IMR-90 (cell line): ENCODE data around the gene GAREM2. TPM values are rescaled to one million over a fixed set of nuclear protein-coding genes. Genes with fewer than 3 reads are reported as not detected.

ENCODE experiments used
- ATAC-seq: fragments of 200-7000 bp; cut with Tn5 transposase; 2 replicates; pipeline ENCODE4 v1.9.1; 2020; ENCODE audit warnings: low read depth, mild to moderate bottlenecking, moderate library complexity
- BruUV-seq: library from RNA; stranded (reverse); fragments of 400-500 nt; replicated peaks from 2 replicates; lab custom pipeline; 2021; lab: Mats Ljungman, UMichigan
- CTCF ChIA-PET: fragments of 300-600 bp; formaldehyde crosslinking; extraction: SDS; loops from one replicate; lab custom pipeline; 2021; ENCODE audit warnings: antibody characterized with exemption; lab: Yijun Ruan, JAX
- POLR2A ChIA-PET: fragments of 300-600 bp; sonication (Branson Sonifier 250); formaldehyde crosslinking; loops from one replicate; lab custom pipeline; 2022; ENCODE audit warnings: antibody characterized with exemption; ENCODE audit not compliant: unreplicated experiment; lab: Charles Lee
- DNase-seq: peaks from one replicate; pipeline ENCODE4 v3.0.0; 2013
- H2AFZ ChIP-seq: replicated peaks from 2 replicates; pipeline ENCODE3; 2013; ENCODE audit warnings: low read length, mild to moderate bottlenecking; ENCODE audit not compliant: poor library complexity
- H2AK5ac ChIP-seq: 2 replicates; pipeline ENCODE4 v1.6.1; 2013; ENCODE audit warnings: low read depth, low read length, inconsistent platforms
- H2AK9ac ChIP-seq: replicated peaks from 2 replicates; pipeline ENCODE3; 2013; ENCODE audit warnings: mild to moderate bottlenecking, low read depth, low read length, moderate library complexity; ENCODE audit not compliant: poor library complexity
- H2BK120ac ChIP-seq: 2 replicates; pipeline ENCODE4 v1.6.1; 2013; ENCODE audit warnings: low read depth, low read length, inconsistent platforms
- H2BK15ac ChIP-seq: 3 replicates; pipeline ENCODE4 v1.6.1; 2013; ENCODE audit warnings: low read depth, low read length, inconsistent platforms
- H2BK20ac ChIP-seq: 2 replicates; pipeline ENCODE4 v1.6.1; 2013; ENCODE audit warnings: low read depth, mild to moderate bottlenecking, inconsistent platforms, low read length, moderate library complexity
- H2BK5ac ChIP-seq: 2 replicates; pipeline ENCODE4 v1.6.1; 2013; ENCODE audit warnings: mild to moderate bottlenecking, low read depth, low read length, inconsistent platforms; ENCODE audit not compliant: poor library complexity, severe bottlenecking
- H3K14ac ChIP-seq: replicated peaks from 2 replicates; pipeline ENCODE4 v1.6.1; 2013; ENCODE audit warnings: low read depth, low read length, inconsistent platforms
- H3K18ac ChIP-seq: 2 replicates; pipeline ENCODE4 v1.6.1; 2013; ENCODE audit warnings: low read depth, low read length, control low read depth
- H3K23ac ChIP-seq: 2 replicates; pipeline ENCODE4 v1.6.1; 2013; ENCODE audit warnings: low read depth, low read length, inconsistent platforms
- H3K27ac ChIP-seq: 2 replicates; pipeline ENCODE4 v1.5.1; 2013; ENCODE audit warnings: mild to moderate bottlenecking, control low read depth, low read length; ENCODE audit not compliant: insufficient read depth
- H3K27me3 ChIP-seq: 2 replicates; pipeline ENCODE4 v1.6.1; 2013; ENCODE audit warnings: low read length; ENCODE audit not compliant: control insufficient read depth, insufficient read depth
- H3K36me3 ChIP-seq: 2 replicates; pipeline ENCODE4 v1.6.1; 2013; ENCODE audit warnings: low read length, mixed read lengths; ENCODE audit not compliant: control insufficient read depth, insufficient read depth
- H3K4ac ChIP-seq: 2 replicates; pipeline ENCODE4 v1.6.1; 2013; ENCODE audit warnings: low read depth, low read length, inconsistent platforms
- H3K4me1 ChIP-seq: 2 replicates; pipeline ENCODE4 v1.6.1; 2013; ENCODE audit warnings: low read length, mixed read lengths; ENCODE audit not compliant: control insufficient read depth, insufficient read depth
- H3K4me2 ChIP-seq: 2 replicates; pipeline ENCODE4 v1.6.1; 2013; ENCODE audit warnings: low read depth, mild to moderate bottlenecking, control low read depth, low read length, moderate library complexity
- H3K4me3 ChIP-seq: 2 replicates; pipeline ENCODE4 v1.5.1; 2013; ENCODE audit warnings: low read depth, mild to moderate bottlenecking, control low read depth, low read length, moderate library complexity; ENCODE audit not compliant: insufficient read depth
- H3K56ac ChIP-seq: 2 replicates; pipeline ENCODE4 v1.6.1; 2013; ENCODE audit warnings: low read length, inconsistent platforms; ENCODE audit not compliant: insufficient read depth; ENCODE audit errors: extremely low read depth
- H3K79me1 ChIP-seq, 2 experiments: 2 replicates each; pipeline ENCODE4 v1.6.1; 2013; ENCODE audit warnings: low read length in 2 of 2, inconsistent platforms in 1 of 2, low read depth in 1 of 2
- H3K9ac ChIP-seq: 2 replicates; pipeline ENCODE4 v1.6.1; 2013; ENCODE audit warnings: low read depth, low read length, control low read depth
- H3K9me1 ChIP-seq: 2 replicates; pipeline ENCODE4 v1.6.1; 2013; ENCODE audit warnings: low read length, inconsistent platforms; ENCODE audit not compliant: insufficient read depth
- H3K9me3 ChIP-seq: 2 replicates; pipeline ENCODE4 v1.6.1; 2013; ENCODE audit warnings: low read length; ENCODE audit not compliant: control insufficient read depth, insufficient read depth
- H4K20me1 ChIP-seq: 2 replicates; pipeline ENCODE4 v1.6.1; 2013; ENCODE audit warnings: low read length, inconsistent platforms; ENCODE audit not compliant: insufficient read depth
- H4K5ac ChIP-seq: 2 replicates; pipeline ENCODE4 v1.6.1; 2013; ENCODE audit warnings: mild to moderate bottlenecking, low read depth, low read length, control low read depth
- H4K8ac ChIP-seq, 2 experiments: 2 replicates each; pipeline ENCODE4 v1.6.1; 2013; ENCODE audit warnings: low read depth in 2 of 2, low read length in 2 of 2, control low read depth in 1 of 2, inconsistent platforms in 1 of 2
- H4K91ac ChIP-seq: 2 replicates; pipeline ENCODE4 v1.6.1; 2013; ENCODE audit warnings: low read depth, low read length, inconsistent platforms; ENCODE audit not compliant: insufficient read depth
- CTCF ChIP-seq: conservative IDR thresholded peaks from 2 replicates; pipeline ENCODE4 v1.5.1; 2012; ENCODE audit warnings: mild to moderate bottlenecking, low read depth, low read length, improper control_type of control experiment
- ELK1 ChIP-seq: fragments of 150-350 bp; IDR thresholded peaks from 2 replicates; pipeline ENCODE4 v1.6.1; 2016; ENCODE audit warnings: low read depth, mild to moderate bottlenecking, low read length, moderate library complexity, borderline replicate concordance
- MAFK ChIP-seq: IDR thresholded peaks from 2 replicates; pipeline ENCODE4 v1.6.1; 2012; ENCODE audit warnings: low read depth, low read length, improper control_type of control experiment
- RFX5 ChIP-seq: IDR thresholded peaks from 2 replicates; pipeline ENCODE4 v1.8.0; 2012; ENCODE audit warnings: low read depth, mild to moderate bottlenecking, low read length, moderate library complexity
- WGBS, 2 experiments: methylation state at CpG; one replicate each; pipeline versions ENCODE4 v1.1.5 to v1.1.7; 2013; ENCODE audit warnings: missing lambda C conversion rate in 2 of 2; ENCODE audit not compliant: insufficient read length in 1 of 2; ENCODE audit errors: extremely low coverage in 2 of 2; 5-methylcytosine and 5-hydroxymethylcytosine counted together
- dilution Hi-C: fragments of 300-500 bp; cut with HindIII; formaldehyde crosslinking; loops from one replicate; pipeline ENCODE4 v1.14.3; 2018; ENCODE audit warnings: low sequenced_read_pairs; ENCODE audit not compliant: unreplicated experiment
- in situ Hi-C: fragments of 300-500 bp; cut with MboI; formaldehyde crosslinking; loops from 3 replicates; pipeline ENCODE4 v1.14.3; 2019; ENCODE audit warnings: low sequenced_read_pairs, inconsistent platforms, mixed read lengths
- intact Hi-C: fragments of 100-400 bp; cut with micrococcal nuclease; formaldehyde crosslinking; loops from 2 replicates; pipeline ENCODE4 v1.10.0; 2022
- polyA plus RNA-seq, 3 experiments: library from polyadenylated mRNA; depleted of rRNA; stranded (reverse); fragments of >200 nt; gene quantifications; 2 replicates each; pipeline ENCODE4 v1.2.3, GENCODE V29; 2012; ENCODE audit warnings: low replicate concordance in 1 of 3
- total RNA-seq: library from RNA; depleted of rRNA; stranded (reverse); fragments of >200 nt; gene quantifications from 2 replicates; pipeline ENCODE4 v1.2.3, GENCODE V29; 2012

The GAREM2 gene
- total and polyA plus RNA-seq, 2 of the 4 experiments (the other 2 are of a cell fraction) = 0.36 to 1.8 TPM

- Histone ChIP-seq H3K4me3 (no peak overlapping the region), H4K20me1 (0 out of 2 replicates have a peak, but pooled peaks cover 3% of the 10 kb centered on the region), H3K18ac (no peak overlapping the region), H3K4me1 (no peaks in the 10 kb centered on the region), H2BK120ac (no peak overlapping the region), H3K9me1 (peaks cover 10% of the 10 kb centered on the region; the same call in 1 of the 2 replicates), H3K36me3 (peaks cover 16% of the 10 kb centered on the region), H3K4ac (no peak overlapping the region), H3K4me2 (no peak overlapping the region), H4K8ac (no peak overlapping the region), H2AFZ (no peak overlapping the region), H3K56ac (no peak overlapping the region), H2AK9ac (no peak overlapping the region), H3K9ac (no peak overlapping the region), H2AK5ac (no peak overlapping the region), H4K91ac (no peak overlapping the region), H2BK5ac (no peak overlapping the region), H3K14ac (no peak overlapping the region), H2BK20ac (no peak overlapping the region), H3K27ac (no peak overlapping the region), H3K23ac (no peak overlapping the region), H4K5ac (no peak overlapping the region), H2BK15ac (no peak overlapping the region), H3K9me3 (no peaks in the 10 kb centered on the region), H3K79me1 (no peaks in the 10 kb centered on the region), H3K27me3 (no peaks in the 10 kb centered on the region; the same call in 1 of the 2 replicates)
- TF ChIP-seq ELK1 = no peak
- no peak for TF ChIP-seq MAFK
- TF ChIP-seq CTCF = no peak
- no peak for TF ChIP-seq RFX5
- no peak for ATAC-seq
- intact Hi-C loops (no loop called here), dilution Hi-C loops (no loop called here), in situ Hi-C loops (no loop called here)
- 90% methylated on average over 10 of the region's 15 CpGs; no CpG with 5 or more reads in 1 of the 2 experiments for WGBS, 2 experiments
- no TSS peak for BruUV-seq
- DNase-seq = no peak
- POLR2A ChIA-PET = no interaction called here
- CTCF ChIA-PET = no interaction called here
These were observed 14.2 kb downstream of the GAREM2 start for GRCh38 chr2:26187114-26187513.
